GM13976 (cell line): Measurements from ENCODE around the gene RAB6D.
"Not testable (repeated sequence)": the region's sequence is repeated elsewhere in the genome, so short reads cannot be mapped to it uniquely, and the experiment has no call there.

Experiments used
- DNase-seq: peaks from one replicate; pipeline ENCODE4 v3.0.0; 2012; ENCODE audit warnings: low spot score
- CTCF ChIP-seq: IDR thresholded peaks from 2 replicates; pipeline ENCODE4 v1.5.1; 2012; ENCODE audit warnings: borderline replicate concordance, mild to moderate bottlenecking; ENCODE audit not compliant: insufficient read depth; ENCODE audit errors: extremely low read depth, missing control alignments, control extremely low read depth
- in situ Hi-C: fragments of 300-500 bp; cut with MboI; formaldehyde crosslinking; loops from one replicate; pipeline ENCODE4 v1.12.0; 2022; ENCODE audit warnings: low sequenced_read_pairs, mixed read lengths, inconsistent platforms; ENCODE audit not compliant: unreplicated experiment

RAB6D gene

GRCh38 chr2:131389657-131390056, 25.7 kb upstream of the RAB6D start:
- in situ Hi-C loops = no loop called here
- no peak for DNase-seq
- TF ChIP-seq CTCF = no peak

DNA sequence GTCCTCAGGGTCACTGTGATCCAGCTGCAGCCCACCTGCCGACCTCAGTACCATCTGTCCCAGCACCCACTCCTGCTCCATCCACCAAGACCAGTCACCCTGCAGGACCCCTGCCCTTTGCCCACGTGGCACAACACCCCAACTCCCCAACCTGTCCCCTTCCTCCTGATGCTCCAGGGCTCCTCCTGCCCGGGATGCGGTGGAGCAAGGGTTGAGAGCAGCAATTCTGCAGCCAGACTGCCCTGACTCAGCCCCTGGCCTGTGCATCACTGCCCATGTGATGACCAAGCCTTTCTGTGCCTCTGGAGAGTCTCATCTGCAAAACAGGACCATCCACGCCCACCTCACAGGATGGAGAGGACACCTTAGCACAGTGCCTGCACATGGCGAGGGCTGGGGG, 24.9 kb upstream of the RAB6D start:
- DNase-seq, in situ Hi-C loops: not testable (repeated sequence)

- not testable (repeated sequence) for DNase-seq
- in situ Hi-C loops = loop anchor here (5.0 kb wide), 1 partner anchor 1096 kb away; no protein-coding TSS in a partner anchor
Measured at GRCh38 chr2:131373111-131373510, 9.1 kb upstream of the RAB6D start.

GRCh38 chr2:131369954-131370353, 6.0 kb upstream of the RAB6D start:
- DNase-seq = no peak
- TF ChIP-seq CTCF = no peak
- in situ Hi-C loops = loop anchor here (5.0 kb wide), 1 partner anchor 1093 kb away; no protein-coding TSS in a partner anchor

DNA sequence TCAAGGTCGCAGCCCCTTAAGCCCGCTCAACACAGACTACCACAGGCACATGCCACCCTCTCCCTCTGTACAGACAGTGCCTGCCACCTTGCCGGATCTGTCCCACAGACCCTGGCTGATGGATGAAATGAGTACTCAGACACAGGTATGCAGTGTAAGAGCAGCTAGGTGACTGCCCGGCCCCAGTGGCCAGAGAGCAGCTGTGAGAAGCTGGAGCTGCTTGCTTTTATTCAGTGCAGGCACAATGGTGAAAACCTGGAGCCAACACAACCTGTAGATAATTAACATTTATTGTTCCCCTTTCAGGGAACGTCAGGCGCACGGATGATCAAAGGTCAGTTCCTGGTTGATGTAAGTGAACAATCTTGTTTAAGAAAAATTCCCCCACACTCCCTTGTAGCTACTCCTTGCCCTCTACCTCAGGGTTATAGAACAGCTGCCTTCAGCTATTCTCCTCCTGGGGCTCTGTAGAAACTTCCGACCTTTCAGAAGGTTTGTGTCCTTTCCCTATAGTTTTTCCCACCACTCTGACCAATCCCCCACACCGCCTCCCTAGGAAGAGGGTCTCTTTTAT, 4.6 kb upstream of the RAB6D start:
- in situ Hi-C loops, DNase-seq: not testable (repeated sequence)

GRCh38 chr2:131367352-131367751, 3.4 kb upstream of the RAB6D start:
- in situ Hi-C loops = no loop called here
- no peak for DNase-seq

DNA sequence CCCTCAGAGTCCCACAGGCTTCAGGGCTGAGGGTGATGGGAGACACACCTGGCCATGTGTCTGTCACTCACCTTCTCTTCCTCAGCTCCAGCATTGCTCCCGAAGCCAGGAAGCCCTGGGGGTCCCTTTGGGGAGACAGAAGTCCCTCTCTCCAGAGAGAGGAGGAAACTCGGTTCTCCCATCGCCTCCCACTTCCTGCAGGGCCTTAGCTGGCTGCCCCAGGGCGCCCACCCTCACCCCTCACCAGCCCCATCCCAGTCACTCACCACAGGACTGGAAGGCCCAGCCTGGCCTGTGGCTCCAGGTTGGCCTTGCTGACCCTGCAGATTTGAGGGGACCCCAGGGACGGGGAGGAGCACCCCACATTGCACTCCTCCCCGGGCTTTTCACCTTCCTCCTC, 2.7 kb upstream of the RAB6D start:
- in situ Hi-C loops = no loop called here
- no peak for TF ChIP-seq CTCF
- DNase-seq = no peak

More at GRCh38 chr2:131367352-131367751, 3.4 kb upstream of the RAB6D start:
- TF ChIP-seq CTCF = no peak

DNA sequence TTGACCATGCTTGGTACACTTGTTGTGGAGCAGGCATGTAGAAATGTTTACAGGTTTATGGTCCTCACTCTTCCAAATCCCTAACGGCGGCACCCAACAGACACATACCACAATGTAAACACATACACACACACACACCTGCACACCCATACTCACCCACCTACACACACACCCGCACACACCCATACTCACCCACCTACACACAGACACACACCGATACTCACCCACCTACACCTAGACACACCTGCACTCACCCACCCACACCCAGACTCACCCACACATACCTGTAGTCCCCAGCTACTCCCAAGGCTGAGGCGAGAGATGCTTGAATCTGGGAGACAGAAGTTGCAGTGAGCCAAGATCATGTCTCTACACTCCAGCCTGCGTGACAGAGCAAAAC, 1.5 kb upstream of the RAB6D start:
- in situ Hi-C loops = no loop called here
- no peak for TF ChIP-seq CTCF
- DNase-seq = no peak

DNA sequence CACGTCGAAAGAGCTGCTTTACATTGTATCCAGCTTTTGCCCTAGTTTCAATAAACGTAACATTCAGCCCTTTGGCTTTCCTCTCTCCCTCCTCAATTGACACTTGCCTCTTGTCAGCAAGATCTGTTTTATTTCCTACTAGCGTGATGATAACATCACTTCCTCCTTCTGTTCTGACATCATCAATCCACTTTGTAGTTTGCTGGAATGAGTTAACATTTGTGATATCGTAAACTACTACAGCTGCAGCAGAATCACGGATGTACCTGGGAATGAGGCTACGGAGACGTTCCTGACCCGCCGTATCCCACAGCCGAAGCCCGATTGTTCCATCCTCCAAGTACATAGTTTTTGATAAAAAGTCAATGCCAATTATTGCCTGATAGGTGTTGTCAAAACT, 755 bp downstream of the RAB6D start:
- DNase-seq, in situ Hi-C loops: not testable (repeated sequence)

DNA sequence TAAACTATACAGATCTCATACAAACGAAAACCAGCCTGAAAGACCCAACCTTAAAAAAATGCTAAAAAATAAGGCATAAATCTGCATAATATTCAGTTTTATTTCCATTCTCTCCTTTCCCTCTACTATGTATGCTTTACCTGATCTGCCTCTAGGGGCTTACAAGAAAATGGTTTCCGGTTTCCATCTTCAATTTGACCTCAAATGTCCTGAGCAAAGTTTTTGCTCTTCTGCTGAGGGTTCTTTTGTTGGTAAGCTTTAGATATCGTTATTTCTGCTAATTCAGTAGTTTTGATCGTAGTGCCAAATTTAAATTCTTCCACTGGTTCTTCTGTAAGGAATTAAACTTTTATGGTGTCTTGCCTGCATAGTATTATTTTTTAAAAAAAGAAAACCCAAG, 2.2 kb downstream of the RAB6D start:
- in situ Hi-C loops, DNase-seq: not testable (repeated sequence)

DNA sequence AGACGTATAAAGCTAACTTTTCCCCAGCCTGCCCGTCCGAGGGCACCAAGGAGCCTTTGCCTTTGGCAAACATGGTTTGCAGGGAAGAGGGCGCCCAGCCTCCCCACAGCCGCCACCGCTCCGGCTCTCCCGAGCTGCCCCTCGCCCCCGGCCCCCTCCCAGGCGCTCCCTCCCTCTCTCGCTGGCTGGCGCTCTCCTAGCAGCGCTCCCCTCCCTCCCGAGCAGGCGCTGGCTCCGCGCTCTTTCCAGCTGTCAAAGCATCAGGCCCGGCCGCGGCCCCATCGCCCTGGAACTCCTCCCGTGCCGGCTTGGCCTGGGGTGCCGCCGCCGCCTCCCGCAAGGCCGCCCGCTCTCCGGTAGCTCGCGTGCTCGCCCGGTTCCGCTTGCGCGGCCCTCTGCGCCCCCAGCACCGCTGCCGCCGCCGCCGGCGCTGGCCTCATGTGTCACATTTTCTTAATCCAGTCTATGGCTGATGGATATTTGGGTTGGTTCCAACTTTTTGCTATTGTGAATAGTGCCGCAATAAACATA, 10.7 kb downstream of the RAB6D start:
- DNase-seq, in situ Hi-C loops: not testable (repeated sequence)
